A549 (cell line): ENCODE data around the gene CHEK1. TPM values are rescaled to one million over a fixed set of nuclear protein-coding genes. Genes with fewer than 3 reads are reported as not detected.
"Not testable (repeated sequence)": the region's sequence is repeated elsewhere in the genome, so short reads cannot be mapped to it uniquely, and the experiment has no call there.

Experiments used
- ATAC-seq, 2 experiments: fragments of 200-7000 bp in 1 of 2; fragments of >200 bp in 1 of 2; cut with Nextera tagmentation in 1 of 2; cut with Tn5 transposase in 1 of 2; 3 replicates each; pipeline versions ENCODE4 v1.8.0 to v1.9.1; 2018 to 2020; ENCODE audit warnings: mild to moderate bottlenecking in 1 of 2, moderate library complexity in 1 of 2
- CTCF ChIA-PET: fragments of 300-600 bp; sonication (Branson Sonifier 250); formaldehyde crosslinking; extraction: SDS; loops from one replicate; lab custom pipeline; 2021; ENCODE audit warnings: antibody characterized with exemption, inconsistent platforms; lab: Yijun Ruan, JAX
- POLR2A ChIA-PET: fragments of 350-600 bp; formaldehyde crosslinking; extraction: SDS; loops from one replicate; lab custom pipeline; 2021; ENCODE audit warnings: antibody characterized with exemption, inconsistent platforms; lab: Yijun Ruan, JAX
- DNase-seq, 2 experiments: peaks; one replicate each; pipeline versions ENCODE4 v3.0.0 to v3.0.0-alpha.2; 2011 to 2016; ENCODE audit warnings: low read depth in 1 of 2, low spot score in 1 of 2
- FAIRE-seq: peaks from 2 replicates; lab custom pipeline; 2011; peaks lifted over from hg19 to GRCh38; lab: Jason Lieb, UNC
- H3K27ac ChIP-seq, 2 experiments: fragments of >200 bp; sonication (Bioruptor Twin); formaldehyde crosslinking; 3 replicates each; pipeline ENCODE4 v1.5.1; 2016 to 2017
- H3K4me1 ChIP-seq: fragments of >200 bp; sonication (Bioruptor Twin); formaldehyde crosslinking; 3 replicates; pipeline ENCODE4 v1.6.1; 2016
- H3K4me2 ChIP-seq: fragments of >200 bp; sonication (Bioruptor Twin); formaldehyde crosslinking; 3 replicates; pipeline ENCODE4 v1.6.1; 2016
- H3K4me3 ChIP-seq: fragments of >200 bp; sonication (Bioruptor Twin); formaldehyde crosslinking; 3 replicates; pipeline ENCODE4 v1.5.1; 2016
- H3K9me3 ChIP-seq: fragments of >200 bp; sonication (Bioruptor Twin); formaldehyde crosslinking; 3 replicates; pipeline ENCODE4 v1.6.1; 2016
- EHMT2 ChIP-seq: fragments of 200-600 bp; sonication (generic); IDR thresholded peaks from 2 replicates; pipeline ENCODE4 v1.6.1; 2016; ENCODE audit warnings: antibody characterized with exemption, low read depth, mild to moderate bottlenecking, moderate library complexity
- HDAC2 ChIP-seq: fragments of 200-600 bp; sonication (generic); IDR thresholded peaks from 2 replicates; pipeline ENCODE4 v1.6.1; 2016
- HEYL ChIP-seq: fragments of 250-450 bp; sonication (Bioruptor Pico); IDR thresholded peaks from 2 replicates; pipeline ENCODE4 v1.8.0; 2021; ENCODE audit warnings: mild to moderate bottlenecking, moderate library complexity
- HOXB5 ChIP-seq: fragments of 250-450 bp; sonication (Bioruptor Pico); IDR thresholded peaks from 2 replicates; pipeline ENCODE4 v1.5.0; 2020; ENCODE audit warnings: mild to moderate bottlenecking, moderate library complexity
- JUNB ChIP-seq: fragments of >200 bp; sonication (Bioruptor Twin); formaldehyde crosslinking; IDR thresholded peaks from 2 replicates; pipeline ENCODE4 v1.6.1; 2016
- KDM1A ChIP-seq: fragments of 200-600 bp; sonication (generic); IDR thresholded peaks from 2 replicates; pipeline ENCODE4 v1.6.1; 2016; ENCODE audit warnings: low read depth, mild to moderate bottlenecking
- MAFK ChIP-seq: fragments of 450-650 bp; IDR thresholded peaks from 2 replicates; pipeline ENCODE4 v1.6.1; 2014; ENCODE audit not compliant: partially characterized antibody
- MAZ ChIP-seq: fragments of 150-350 bp; IDR thresholded peaks from 2 replicates; pipeline ENCODE4 v1.6.1; 2014; ENCODE audit warnings: antibody characterized with exemption, low read depth, low read length, borderline replicate concordance
- MYC ChIP-seq: IDR thresholded peaks from 2 replicates; pipeline ENCODE4 v1.6.1; 2012; ENCODE audit warnings: mild to moderate bottlenecking, inconsistent platforms, low read length, improper control_type of control experiment, borderline replicate concordance
- NR3C1 ChIP-seq: fragments of >200 bp; sonication (Bioruptor Twin); formaldehyde crosslinking; IDR thresholded peaks from 3 replicates; pipeline ENCODE4 v1.6.1; 2017
- RFX5 ChIP-seq: fragments of 450-650 bp; IDR thresholded peaks from 2 replicates; pipeline ENCODE4 v1.7.1; 2014; ENCODE audit warnings: antibody characterized with exemption, mild to moderate bottlenecking, moderate library complexity
- ZC3H11A ChIP-seq: fragments of 450-650 bp; IDR thresholded peaks from 2 replicates; pipeline ENCODE4 v1.6.1; 2014; ENCODE audit warnings: antibody characterized with exemption, mild to moderate bottlenecking
- ZFP36 ChIP-seq: fragments of 450-650 bp; IDR thresholded peaks from 2 replicates; pipeline ENCODE4 v1.6.1; 2014; ENCODE audit warnings: borderline replicate concordance; ENCODE audit not compliant: partially characterized antibody
- ZNF302 ChIP-seq: fragments of 250-450 bp; sonication (Bioruptor Pico); IDR thresholded peaks from 2 replicates; pipeline ENCODE4 v1.9.0; 2021; ENCODE audit warnings: inconsistent platforms, mild to moderate bottlenecking, moderate library complexity
- WGBS: methylation state at CpG from one replicate; pipeline ENCODE4 v1.1.6; 2017; ENCODE audit errors: missing lambda C conversion rate; 5-methylcytosine and 5-hydroxymethylcytosine counted together
- polyA minus RNA-seq: library from RNA; depleted of rRNA, polyadenylated mRNA; stranded (reverse); fragments of >200 nt; gene quantifications from 2 replicates; pipeline ENCODE4 v1.2.3, GENCODE V29; 2011; rRNA and poly(A)+ RNA removed
- polyA plus RNA-seq, 4 experiments: library from polyadenylated mRNA; depleted of rRNA in 3 of 4; stranded (reverse); fragments of >200 nt; fragmentation: RNase III in 1 of 4; extraction: RNeasy Plus Mini Kit Qiagen cat#74134 plus additional on column Dnase treatment in 1 of 4; gene quantifications; 2 replicates in 3 of 4; 3 replicates in 1 of 4; pipeline ENCODE4 v1.2.3, GENCODE V29; 2011 to 2017
- TF ChIP-seq, protein P1 (sequence below): fragments of >200 bp; sonication (Bioruptor Twin); formaldehyde crosslinking; IDR thresholded peaks from 3 replicates; pipeline ENCODE4 v1.5.1; 2016
- TF ChIP-seq, protein P2 (sequence below): fragments of 250-450 bp; sonication (Bioruptor Pico); IDR thresholded peaks from 2 replicates; pipeline ENCODE4 v1.5.0; 2020; ENCODE audit warnings: low read depth, mild to moderate bottlenecking, moderate library complexity
- TF ChIP-seq, protein P3 (sequence below): IDR thresholded peaks from 2 replicates; pipeline ENCODE4 v1.6.1; 2012
- TF ChIP-seq, protein P4 (sequence below): fragments of >200 bp; sonication (Bioruptor Twin); formaldehyde crosslinking; IDR thresholded peaks from 2 replicates; pipeline ENCODE4 v1.6.1; 2016

The CHEK1 gene
- polyA plus RNA-seq (2011; rRNA removed) = 47.0 and 64.5 TPM in 2 replicates
- 15.7 and 16.0 TPM in 2 replicates for polyA plus RNA-seq (2012; cell fraction: cytosol; rRNA removed)
- 6.1 and 9.5 TPM in 2 replicates for polyA plus RNA-seq (2012; cell fraction: nucleus; rRNA removed)
- 35.2 to 39.0 TPM (median 38.8 TPM) in 3 replicates for polyA plus RNA-seq (2017; fragmentation: RNase III; extraction: RNeasy Plus Mini Kit Qiagen cat#74134 plus additional on column Dnase treatment)
- polyA minus RNA-seq = 20.1 and 24.1 TPM in 2 replicates

DNA sequence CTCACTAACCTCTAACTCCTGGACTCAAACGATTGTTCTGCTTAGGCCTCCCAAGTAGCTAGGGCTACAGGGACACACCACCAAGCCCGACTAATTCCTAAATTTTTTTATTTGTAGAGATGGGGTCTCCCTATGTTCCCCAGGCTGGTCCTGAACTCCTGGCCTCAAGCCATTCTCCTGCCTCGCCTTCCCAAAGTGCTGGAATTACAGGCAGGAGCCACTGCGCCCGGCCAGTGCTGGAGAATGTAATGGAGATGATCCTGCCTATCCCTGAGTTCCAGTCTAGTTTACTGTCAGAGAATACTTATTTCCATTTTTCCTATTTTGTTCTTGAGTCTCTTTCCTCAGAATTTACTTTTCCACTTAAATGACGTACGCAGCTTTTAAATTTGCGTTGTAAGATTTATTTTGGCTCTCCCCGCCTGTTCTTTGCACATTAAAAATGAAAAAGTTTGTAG, at the start of gene CHEK1:
Gene CHEK1, plus strand, starts transcription at position 408 of the 458 bp plus-strand sequence. CDS start 1,606 bp downstream, outside the sequence.
- WGBS = 74% methylated on average over 8 of the region's 9 CpGs
- Histone ChIP-seq H3K27ac (peak within 1 kb of the TSS; percentile 84 to 88), H3K4me1 (peaks cover 27% of the 10 kb centered on the region), H3K4me3 (peak within 1 kb of the TSS; percentile 60), H3K9me3 (no peaks in the 10 kb centered on the region), H3K4me2 (peak within 1 kb of the TSS; percentile 79)
- FAIRE-seq = no peak
- no peak for ATAC-seq
- no peak for TF ChIP-seq NR3C1
- CTCF ChIA-PET = interaction anchor here (1.1 to 1.8 kb wide), 2 partner anchors 34 to 254 kb away, joined by 4 read pairs; no protein-coding TSS in a partner anchor
- DNase-seq = no peak
- POLR2A ChIA-PET = no interaction called here

DNA sequence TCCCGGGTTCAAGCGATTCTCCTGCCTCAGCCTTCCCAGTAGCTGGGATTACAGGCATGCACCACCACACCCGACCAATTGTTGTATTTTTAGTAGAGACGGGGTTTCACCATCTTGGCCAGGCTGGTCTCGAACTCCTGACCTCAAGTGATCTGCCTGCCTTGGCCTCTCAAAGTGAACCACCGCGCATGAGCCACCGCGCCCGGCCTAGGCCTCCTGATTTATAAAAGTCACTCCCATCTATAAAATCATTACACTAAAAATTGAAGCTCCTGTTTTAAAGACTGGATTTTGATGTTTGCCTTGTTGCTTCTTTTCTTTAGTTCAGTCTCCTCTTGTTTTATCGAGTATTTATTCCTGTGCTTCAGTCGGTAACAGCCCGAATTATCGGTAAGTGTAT, 47.8 kb upstream of the CHEK1 start:
- H3K27ac ChIP-seq, CTCF ChIA-PET, POLR2A ChIA-PET, FAIRE-seq, H3K4me3 ChIP-seq, H3K9me3 ChIP-seq, H3K4me2 ChIP-seq, DNase-seq, H3K4me1 ChIP-seq, ATAC-seq: not testable (repeated sequence)
- 89% methylated on average over 14 of the region's 14 CpGs for WGBS

DNA sequence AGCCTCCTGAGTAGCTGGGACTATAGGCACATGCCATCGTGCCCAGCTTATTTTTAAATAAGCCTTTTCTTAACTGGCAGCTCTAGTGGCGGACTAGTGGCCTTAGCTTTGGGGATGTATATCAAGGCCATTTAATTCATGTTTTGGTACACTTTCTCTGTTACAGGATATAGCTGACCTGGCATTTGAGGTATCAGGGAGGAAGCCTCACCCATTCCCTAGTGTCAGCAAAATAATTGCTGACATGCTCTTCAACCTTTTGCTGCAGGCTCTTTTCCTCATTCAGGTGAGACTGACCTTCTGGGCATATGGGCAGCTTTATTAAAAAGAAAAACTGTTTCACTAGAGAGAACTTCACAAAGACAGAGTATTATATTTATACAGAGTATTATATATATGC, 46.2 kb upstream of the CHEK1 start:
- Histone ChIP-seq H3K27ac (no peak overlapping the region), H3K4me3 (no peak overlapping the region), H3K4me2 (no peak overlapping the region), H3K4me1 (no peaks in the 10 kb centered on the region), H3K9me3 (no peaks in the 10 kb centered on the region)
- ChIA-PET CTCF (interaction anchor here (1.4 kb wide), 1 partner anchor 9 kb away, joined by 4 read pairs; the partner anchor contains the start of gene EI24), POLR2A (no interaction called here)
- no peak for ATAC-seq
- FAIRE-seq = no peak
- DNase-seq = no peak
- WGBS = 100% methylated on average over 2 of the region's 2 CpGs
- TF ChIP-seq MAFK = peak; percentile 50
- no peak for TF ChIP-seq MAZ

DNA sequence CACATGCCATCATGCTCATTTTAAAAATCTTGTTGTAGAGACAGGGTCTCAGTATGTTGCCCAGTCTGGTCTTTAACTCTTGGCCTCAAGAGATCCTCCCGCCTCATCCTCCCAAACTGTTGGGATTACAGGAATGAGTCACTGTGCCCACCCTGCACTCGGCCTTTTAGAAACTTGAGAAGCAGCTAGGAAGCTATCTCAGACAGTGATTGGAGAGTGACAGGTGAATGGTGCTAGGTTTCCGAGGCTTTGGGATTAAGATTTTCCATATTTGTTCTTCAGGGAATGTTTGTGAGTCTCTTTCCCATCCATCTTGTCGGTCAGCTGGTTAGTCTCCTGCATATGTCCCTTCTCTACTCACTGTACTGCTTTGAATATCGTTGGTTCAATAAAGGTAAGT, 45.2 kb upstream of the CHEK1 start:
- no peak overlapping the region for H3K4me3 ChIP-seq
- no peak for FAIRE-seq
- TF ChIP-seq EHMT2 (no peak), MYC (no peak), HDAC2 (no peak)
- 94% methylated on average over 5 of the region's 5 CpGs for WGBS
- no peaks in the 10 kb centered on the region for H3K4me1 ChIP-seq
- H3K4me2 ChIP-seq = no peak overlapping the region
- POLR2A ChIA-PET = no interaction called here
- ATAC-seq = no peak
- CTCF ChIA-PET = interaction anchor here (1.1 to 1.8 kb wide), 2 partner anchors 10 to 31 kb away, joined by 3 to 5 read pairs; partner anchors contain the start of gene EI24
- no peaks in the 10 kb centered on the region for H3K9me3 ChIP-seq
- no peak overlapping the region for H3K27ac ChIP-seq
- no peak for DNase-seq

DNA sequence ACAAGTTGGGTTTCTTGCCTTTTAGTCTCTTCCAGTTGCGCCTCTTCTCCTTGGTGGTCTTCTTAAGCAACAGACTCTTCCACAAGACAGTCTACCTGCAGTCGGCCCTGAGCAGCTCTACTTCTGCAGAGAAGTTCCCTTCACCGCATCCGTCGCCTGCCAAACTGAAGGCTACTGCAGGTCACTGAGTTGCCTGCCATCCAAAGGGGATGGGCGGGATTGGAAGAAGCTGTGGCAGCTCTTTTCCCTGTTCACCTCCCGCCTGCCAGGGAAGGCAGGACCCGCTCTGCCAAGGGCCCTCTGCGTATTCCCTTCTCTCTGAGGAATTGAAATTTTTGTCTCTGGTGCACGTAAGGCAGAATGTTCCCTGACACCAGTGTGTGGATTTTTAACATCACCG, 41.5 kb upstream of the CHEK1 start:
- Histone ChIP-seq H3K27ac (no peak overlapping the region), H3K4me3 (no peak overlapping the region), H3K4me2 (no peak overlapping the region), H3K9me3 (no peaks in the 10 kb centered on the region), H3K4me1 (peaks cover 3% of the 10 kb centered on the region; the same call in 2 of the 3 replicates)
- ATAC-seq = no peak
- FAIRE-seq = no peak
- ChIA-PET CTCF (interaction anchor here (0.9 kb wide), 1 partner anchor 13 kb away, joined by 4 read pairs; no protein-coding TSS in a partner anchor), POLR2A (interaction anchor here (1.6 kb wide), 1 partner anchor 9 kb away, joined by 4 read pairs; the partner anchor contains the start of gene STT3A)
- 94% methylated on average over 8 of the region's 11 CpGs for WGBS
- no peak for DNase-seq
- TF ChIP-seq, protein P1, sequence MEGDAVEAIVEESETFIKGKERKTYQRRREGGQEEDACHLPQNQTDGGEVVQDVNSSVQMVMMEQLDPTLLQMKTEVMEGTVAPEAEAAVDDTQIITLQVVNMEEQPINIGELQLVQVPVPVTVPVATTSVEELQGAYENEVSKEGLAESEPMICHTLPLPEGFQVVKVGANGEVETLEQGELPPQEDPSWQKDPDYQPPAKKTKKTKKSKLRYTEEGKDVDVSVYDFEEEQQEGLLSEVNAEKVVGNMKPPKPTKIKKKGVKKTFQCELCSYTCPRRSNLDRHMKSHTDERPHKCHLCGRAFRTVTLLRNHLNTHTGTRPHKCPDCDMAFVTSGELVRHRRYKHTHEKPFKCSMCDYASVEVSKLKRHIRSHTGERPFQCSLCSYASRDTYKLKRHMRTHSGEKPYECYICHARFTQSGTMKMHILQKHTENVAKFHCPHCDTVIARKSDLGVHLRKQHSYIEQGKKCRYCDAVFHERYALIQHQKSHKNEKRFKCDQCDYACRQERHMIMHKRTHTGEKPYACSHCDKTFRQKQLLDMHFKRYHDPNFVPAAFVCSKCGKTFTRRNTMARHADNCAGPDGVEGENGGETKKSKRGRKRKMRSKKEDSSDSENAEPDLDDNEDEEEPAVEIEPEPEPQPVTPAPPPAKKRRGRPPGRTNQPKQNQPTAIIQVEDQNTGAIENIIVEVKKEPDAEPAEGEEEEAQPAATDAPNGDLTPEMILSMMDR = no peak
- TF ChIP-seq HOXB5 (CRISPR knock-in tag) (no peak), ZNF302 (no peak), ZC3H11A (no peak), RFX5 (no peak), HEYL (no peak), JUNB (no peak), ZFP36 (no peak), KDM1A (no peak)
- TF ChIP-seq, protein P2, sequence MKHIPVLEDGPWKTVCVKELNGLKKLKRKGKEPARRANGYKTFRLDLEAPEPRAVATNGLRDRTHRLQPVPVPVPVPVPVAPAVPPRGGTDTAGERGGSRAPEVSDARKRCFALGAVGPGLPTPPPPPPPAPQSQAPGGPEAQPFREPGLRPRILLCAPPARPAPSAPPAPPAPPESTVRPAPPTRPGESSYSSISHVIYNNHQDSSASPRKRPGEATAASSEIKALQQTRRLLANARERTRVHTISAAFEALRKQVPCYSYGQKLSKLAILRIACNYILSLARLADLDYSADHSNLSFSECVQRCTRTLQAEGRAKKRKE = no peak
- TF ChIP-seq, protein P3, sequence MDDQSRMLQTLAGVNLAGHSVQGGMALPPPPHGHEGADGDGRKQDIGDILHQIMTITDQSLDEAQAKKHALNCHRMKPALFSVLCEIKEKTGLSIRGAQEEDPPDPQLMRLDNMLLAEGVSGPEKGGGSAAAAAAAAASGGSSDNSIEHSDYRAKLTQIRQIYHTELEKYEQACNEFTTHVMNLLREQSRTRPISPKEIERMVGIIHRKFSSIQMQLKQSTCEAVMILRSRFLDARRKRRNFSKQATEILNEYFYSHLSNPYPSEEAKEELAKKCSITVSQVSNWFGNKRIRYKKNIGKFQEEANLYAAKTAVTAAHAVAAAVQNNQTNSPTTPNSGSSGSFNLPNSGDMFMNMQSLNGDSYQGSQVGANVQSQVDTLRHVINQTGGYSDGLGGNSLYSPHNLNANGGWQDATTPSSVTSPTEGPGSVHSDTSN = no peak
- TF ChIP-seq, protein P4, sequence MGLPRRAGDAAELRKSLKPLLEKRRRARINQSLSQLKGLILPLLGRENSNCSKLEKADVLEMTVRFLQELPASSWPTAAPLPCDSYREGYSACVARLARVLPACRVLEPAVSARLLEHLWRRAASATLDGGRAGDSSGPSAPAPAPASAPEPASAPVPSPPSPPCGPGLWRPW = no peak
